Spinal cord (tissue), 10 donors: Measurements from ENCODE around the gene EEFSEC. TPM values are rescaled to one million over a fixed set of nuclear protein-coding genes. Genes with fewer than 3 reads are reported as not detected.
A peak's percentile ranks its signal among the peaks of the same experiment; 100 is the strongest.

ENCODE experiments used
- DNase-seq, 6 donors: peaks; one replicate each; pipeline versions ENCODE4 v3.0.0 to v3.0.0-alpha.2; 2013 to 2015; ENCODE audit warnings: low spot score in 6 of 6, low read depth in 4 of 6
- H3K27ac ChIP-seq: one replicate; pipeline ENCODE4 v1.5.1; 2013; ENCODE audit warnings: low read depth, low read length, control low read depth
- H3K27me3 ChIP-seq: one replicate; pipeline ENCODE4 v1.6.1; 2013; ENCODE audit warnings: low read length; ENCODE audit not compliant: control insufficient read depth, insufficient read depth
- H3K36me3 ChIP-seq: one replicate; pipeline ENCODE4 v1.6.1; 2013; ENCODE audit warnings: low read length; ENCODE audit not compliant: control insufficient read depth, insufficient read depth
- H3K4me1 ChIP-seq: one replicate; pipeline ENCODE4 v1.6.1; 2013; ENCODE audit warnings: low read length; ENCODE audit not compliant: control insufficient read depth, insufficient read depth
- H3K4me3 ChIP-seq: one replicate; pipeline ENCODE4 v1.5.1; 2013; ENCODE audit warnings: low read depth, low read length, control low read depth
- H3K9me3 ChIP-seq: one replicate; pipeline ENCODE4 v1.6.1; 2013; ENCODE audit warnings: low read length; ENCODE audit not compliant: control insufficient read depth, insufficient read depth
- WGBS: methylation state at CpG from one replicate; pipeline ENCODE4 v1.1.5; 2013; ENCODE audit warnings: missing lambda C conversion rate; ENCODE audit not compliant: insufficient coverage; 5-methylcytosine and 5-hydroxymethylcytosine counted together
- polyA plus RNA-seq, 2 donors: library from polyadenylated mRNA; unstranded; fragments of 120-200 nt; gene quantifications; one replicate each; pipeline ENCODE4 v1.2.1, GENCODE V29; 2013; ENCODE audit not compliant: insufficient read length in 2 of 2
- total RNA-seq, 2 donors: library from RNA; depleted of rRNA in 1 of 2; stranded (reverse); fragments of 120-200 nt in 1 of 2; fragments of >200 nt in 1 of 2; gene quantifications; one replicate each; pipeline versions ENCODE4 v1.2.3 to v1.2.4, GENCODE V29; 2013 to 2014
- donor health status: healthy.

EEFSEC gene
- total and polyA plus RNA-seq, 4 donors, result 6.4 to 29.1 (median 18.3) TPM

GRCh38 chr3:128429751-128430150 is 276.5 kb downstream of the EEFSEC start:
- 94% methylated on average over 8 of the region's 8 CpGs for WGBS
- H3K27me3 ChIP-seq, result peaks cover 48% of the 10 kb centered on the region

DNA sequence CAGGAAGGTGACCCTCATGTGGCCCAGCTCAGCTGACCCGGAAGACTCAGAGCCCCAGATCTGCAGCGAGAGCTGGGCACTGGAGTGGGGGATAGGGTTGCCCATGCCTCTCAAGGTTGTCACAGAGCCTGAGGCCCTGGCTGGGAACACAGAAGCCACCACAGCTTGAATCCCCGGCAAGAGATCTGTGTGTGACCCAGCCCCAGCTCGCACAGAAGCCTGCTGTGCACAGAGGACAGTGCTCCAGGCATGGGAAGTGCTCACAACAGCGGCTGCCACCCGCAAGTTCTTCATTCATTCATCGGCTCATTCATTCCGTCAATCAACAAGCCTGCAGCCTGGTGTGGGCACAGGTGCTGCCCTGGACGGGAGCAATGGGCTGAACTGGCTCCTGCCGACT is 277.0 kb downstream of the EEFSEC start:
- Histone ChIP-seq H3K27ac (no peak overlapping the region), H3K4me1 (peaks cover 27% of the 10 kb centered on the region), H3K27me3 (peaks cover 46% of the 10 kb centered on the region), H3K9me3 (no peaks in the 10 kb centered on the region), H3K4me3 (no peak overlapping the region), H3K36me3 (peaks cover 3% of the 10 kb centered on the region)
- 48% methylated on average over 10 of the region's 10 CpGs for WGBS
- no peak for DNase-seq

More at GRCh38 chr3:128429751-128430150, 276.5 kb downstream of the EEFSEC start:
- Histone ChIP-seq H3K36me3 (peaks cover 3% of the 10 kb centered on the region), H3K4me3 (no peak overlapping the region), H3K4me1 (peaks cover 27% of the 10 kb centered on the region), H3K9me3 (no peaks in the 10 kb centered on the region), H3K27ac (no peak overlapping the region)
- no peak for DNase-seq

DNA sequence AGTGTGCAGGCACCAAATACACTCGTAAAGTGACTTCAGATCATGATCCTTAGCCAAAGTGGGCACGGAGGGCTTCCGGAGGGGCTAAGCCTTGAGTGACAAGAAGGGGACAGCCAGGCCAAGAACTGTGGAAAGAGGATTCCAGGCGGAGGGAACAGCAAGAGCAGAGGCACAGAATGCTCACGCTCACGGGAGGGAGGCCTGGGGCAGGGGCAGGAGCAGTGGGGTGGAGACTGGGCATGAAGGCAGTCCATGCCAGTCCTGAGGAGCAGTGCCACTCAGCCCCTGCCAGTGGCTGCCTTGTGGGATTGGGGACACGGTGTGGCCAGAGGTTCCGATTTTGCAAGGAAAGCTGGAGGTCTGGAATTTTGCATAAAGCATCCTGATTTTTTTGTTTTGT is 277.4 kb downstream of the EEFSEC start:
- Histone ChIP-seq H3K27ac (no peak overlapping the region), H3K4me3 (no peak overlapping the region), H3K36me3 (peaks cover 3% of the 10 kb centered on the region), H3K9me3 (no peaks in the 10 kb centered on the region), H3K27me3 (peaks cover 44% of the 10 kb centered on the region), H3K4me1 (peaks cover 26% of the 10 kb centered on the region)
- WGBS, result 67% methylated on average over 8 of the region's 8 CpGs
- no peak for DNase-seq

DNA sequence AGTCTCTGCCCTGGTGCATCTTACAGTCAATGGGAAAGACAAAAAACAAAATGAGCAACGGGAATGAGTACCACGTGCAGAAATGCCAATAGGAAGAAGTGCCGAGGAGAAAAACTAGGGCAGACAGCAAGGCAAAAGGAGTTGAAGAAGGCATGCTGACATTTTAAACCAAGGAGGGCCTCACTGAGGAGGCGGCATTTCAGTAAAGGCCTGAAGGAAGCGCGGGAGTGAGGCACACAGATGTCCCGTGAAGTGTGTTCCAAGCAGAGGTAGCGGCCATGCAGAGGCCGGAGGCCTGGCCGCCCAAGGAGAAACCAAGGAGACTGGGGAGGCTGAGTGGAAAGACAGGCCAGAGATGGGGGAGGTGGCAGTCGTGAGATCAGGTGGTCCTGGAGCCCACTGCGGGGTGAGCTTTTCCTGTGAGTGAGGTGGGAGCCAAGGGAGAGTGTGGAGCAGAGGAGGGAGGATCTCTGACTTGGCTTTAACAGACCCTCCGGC is 278.6 kb downstream of the EEFSEC start:
- Histone ChIP-seq H3K27me3 (peaks cover 37% of the 10 kb centered on the region), H3K4me3 (no peak overlapping the region), H3K27ac (no peak overlapping the region), H3K36me3 (peaks cover 3% of the 10 kb centered on the region), H3K4me1 (peaks cover 16% of the 10 kb centered on the region), H3K9me3 (no peaks in the 10 kb centered on the region)
- DNase-seq, result no peak
- 52% methylated on average over 13 of the region's 13 CpGs for WGBS

DNA sequence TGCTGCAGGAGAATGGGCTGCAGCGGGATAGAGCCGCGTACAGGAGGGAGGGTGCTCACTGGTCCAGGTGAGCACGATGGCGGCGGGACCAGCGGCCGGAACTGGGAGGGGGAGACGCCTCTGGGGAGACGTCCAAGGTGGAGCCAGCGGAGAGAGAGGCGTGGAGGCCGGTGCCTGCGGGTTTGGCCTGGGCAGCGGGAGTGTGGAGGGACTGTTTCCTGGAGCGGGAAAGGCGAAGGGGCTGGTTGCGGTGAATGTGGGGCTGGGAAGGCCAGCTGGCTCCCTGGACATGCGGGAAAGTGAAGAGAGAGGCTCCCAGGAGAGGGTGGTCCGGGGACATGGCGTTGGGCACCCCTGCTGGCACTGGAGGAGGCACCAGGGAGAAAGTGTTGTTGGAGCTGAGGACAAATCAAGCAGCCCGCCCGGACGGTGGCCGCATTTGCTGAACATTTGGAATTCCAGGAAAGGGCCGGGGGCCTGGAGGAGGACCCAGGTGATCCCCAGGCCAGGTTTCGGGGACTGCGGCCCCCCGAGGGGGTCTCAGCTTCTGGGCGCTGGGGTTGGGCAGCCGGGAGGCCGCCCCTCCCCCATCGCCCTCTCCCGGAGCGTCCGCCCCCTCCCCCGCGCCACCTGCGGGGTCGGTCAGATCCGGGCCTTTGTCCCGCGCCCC is 279.2 kb downstream of the EEFSEC start:
- H3K4me3 ChIP-seq, result no peak overlapping the region
- DNase-seq, result peak in 2 of 6 donors; percentile 39 to 47

DNA sequence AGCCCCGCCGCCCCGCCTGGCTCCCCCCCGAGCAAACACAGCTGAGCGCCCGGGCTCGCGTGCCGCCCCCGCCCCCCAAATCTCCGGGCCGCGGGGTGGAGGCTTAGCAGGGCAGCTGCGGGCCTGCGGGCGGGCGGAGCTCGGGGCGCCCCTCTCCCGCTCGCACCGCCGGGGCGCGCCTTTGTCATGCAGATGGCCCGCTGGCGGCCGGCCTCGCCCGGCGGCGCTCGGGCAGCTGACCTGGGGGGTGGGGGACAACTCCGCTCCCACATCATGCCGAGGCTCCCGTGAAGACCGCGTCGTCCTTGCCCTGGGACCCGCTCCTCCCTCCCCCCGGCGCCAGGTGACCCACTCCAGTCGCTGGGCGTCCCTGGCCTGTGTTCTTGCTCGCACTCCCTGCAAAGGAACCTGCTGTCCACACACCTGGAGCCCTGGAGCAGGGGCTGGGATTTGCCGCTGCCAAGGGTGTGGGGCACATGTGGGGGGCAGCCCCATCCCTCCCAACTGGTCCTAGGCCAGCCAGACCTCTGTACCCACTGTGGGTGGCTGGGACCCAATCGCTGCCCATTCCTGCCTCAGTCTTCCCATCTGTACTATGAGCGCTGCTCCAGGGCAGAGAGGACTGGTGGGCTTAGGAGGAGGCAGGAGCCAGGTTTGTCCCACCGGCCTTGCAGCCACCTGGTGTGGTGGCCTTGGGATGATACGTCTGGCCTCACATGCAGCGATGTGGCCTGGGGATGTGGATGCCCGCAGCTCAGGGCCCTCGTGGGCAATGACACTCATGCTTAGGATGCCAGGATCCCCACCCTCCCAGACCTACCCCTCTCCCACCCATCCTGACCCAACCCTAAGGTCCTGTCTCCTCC is 279.9 kb downstream of the EEFSEC start:
- peaks cover 3% of the 10 kb centered on the region for H3K36me3 ChIP-seq
- peak overlapping the region; percentile 6 for H3K4me3 ChIP-seq
- 6% methylated on average over 46 of the region's 53 CpGs for WGBS
- H3K27me3 ChIP-seq, result peaks cover 35% of the 10 kb centered on the region
- H3K9me3 ChIP-seq, result no peaks in the 10 kb centered on the region
- no peak overlapping the region for H3K27ac ChIP-seq
- DNase-seq, result peak in 1 of 6 donors; percentile 53
- peaks cover 15% of the 10 kb centered on the region for H3K4me1 ChIP-seq

More for the DNA sequence above, 279.2 kb downstream of the EEFSEC start:
- Histone ChIP-seq H3K4me1 (peaks cover 15% of the 10 kb centered on the region), H3K27me3 (peaks cover 35% of the 10 kb centered on the region), H3K36me3 (peaks cover 3% of the 10 kb centered on the region), H3K27ac (no peak overlapping the region), H3K9me3 (no peaks in the 10 kb centered on the region)
- WGBS, result 8% methylated on average over 40 of the region's 43 CpGs

DNA sequence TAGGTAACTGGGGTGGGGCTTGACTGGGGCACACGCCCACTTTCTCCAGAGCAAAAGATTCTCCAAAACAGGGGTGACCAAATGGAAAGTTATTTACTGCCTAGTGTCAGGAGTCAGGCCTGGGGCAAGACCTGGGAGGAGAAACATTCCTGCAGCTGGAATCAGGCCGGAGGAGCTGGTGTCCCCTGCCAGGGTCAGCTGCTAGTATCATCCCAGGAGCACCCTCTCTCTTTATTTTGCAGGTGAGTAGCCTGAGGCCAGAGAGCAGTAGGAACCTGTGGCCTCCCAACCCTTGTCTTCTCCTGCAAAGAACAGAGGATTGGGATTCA is 280.5 kb downstream of the EEFSEC start:
- peaks cover 3% of the 10 kb centered on the region for H3K36me3 ChIP-seq
- H3K9me3 ChIP-seq, result no peaks in the 10 kb centered on the region
- peaks cover 31% of the 10 kb centered on the region for H3K27me3 ChIP-seq
- H3K27ac ChIP-seq, result no peak overlapping the region
- H3K4me3 ChIP-seq, result no peak overlapping the region
- DNase-seq, result no peak
- H3K4me1 ChIP-seq, result peaks cover 15% of the 10 kb centered on the region
- WGBS, result 57% methylated on average over 1 of the region's 2 CpGs

GRCh38 chr3:128434524-128434923 is 281.2 kb downstream of the EEFSEC start:
- Histone ChIP-seq H3K27ac (no peak overlapping the region), H3K4me1 (peaks cover 15% of the 10 kb centered on the region), H3K27me3 (peaks cover 26% of the 10 kb centered on the region), H3K9me3 (no peaks in the 10 kb centered on the region), H3K4me3 (no peak overlapping the region), H3K36me3 (peaks cover 3% of the 10 kb centered on the region)
- 100% methylated on average over 1 of the region's 2 CpGs for WGBS
- DNase-seq, result no peak

DNA sequence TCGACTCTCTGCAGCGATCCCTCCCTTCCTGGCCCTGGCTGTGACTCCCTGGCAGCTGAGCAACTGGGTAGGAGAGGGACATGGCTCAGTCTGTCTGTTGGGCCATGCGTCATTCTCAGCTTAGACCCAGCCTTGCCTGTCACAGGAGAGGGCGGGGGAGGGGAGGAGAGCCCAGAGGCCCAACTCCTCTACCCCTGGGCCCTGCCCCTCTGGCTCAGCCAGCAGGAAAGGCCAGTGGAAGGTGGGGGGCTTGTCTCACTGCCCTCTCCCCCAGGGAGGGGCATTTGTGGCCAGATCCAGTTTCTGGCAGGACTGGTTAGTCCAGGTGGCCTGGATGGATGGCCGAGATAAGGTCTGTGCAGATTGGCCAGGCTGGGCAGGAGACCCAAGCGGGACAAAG is 281.8 kb downstream of the EEFSEC start:
- Histone ChIP-seq H3K36me3 (no peaks in the 10 kb centered on the region), H3K27ac (no peak overlapping the region), H3K4me3 (no peak overlapping the region), H3K9me3 (no peaks in the 10 kb centered on the region), H3K4me1 (peaks cover 15% of the 10 kb centered on the region), H3K27me3 (peaks cover 23% of the 10 kb centered on the region)
- WGBS, result 93% methylated on average over 4 of the region's 6 CpGs
- DNase-seq, result no peak
